Activated T-cell treated with anti-CD3 and anti-CD28 coated beads, Interleukin-2, amount 50 U/mL, for 48 hours (primary cell): ENCODE data around the gene TRMT13.
"Not testable (repeated sequence)": the region's sequence is repeated elsewhere in the genome, so short reads cannot be mapped to it uniquely, and the experiment has no call there.

Experiments
- DNase-seq, 2 experiments: peaks; one replicate each; pipeline ENCODE4 v3.0.0-alpha.2; 2020

TRMT13 gene

GRCh38 chr1:100164216-100164615 is 31.3 kb downstream of the TRMT13 start:
- DNase-seq, result no peak

GRCh38 chr1:100164702-100165101 is 31.7 kb downstream of the TRMT13 start:
- no peak for DNase-seq

- DNase-seq, result no peak
These were observed 35.1 kb downstream of the TRMT13 start for GRCh38 chr1:100168051-100168450.

- DNase-seq, result no peak
These were observed 44.5 kb downstream of the TRMT13 start for GRCh38 chr1:100177295-100178041.

- DNase-seq, result no peak
These were observed 45.1 kb downstream of the TRMT13 start, which contains the start of gene LRRC39 for GRCh38 chr1:100178091-100178490. TSS of gene LRRC39 (minus strand) at chr1:100178256. CDS start at chr1:100168516, 9,740 bp downstream.

- no peak for DNase-seq
These were observed 50.4 kb downstream of the TRMT13 start for GRCh38 chr1:100183370-100183769.

GRCh38 chr1:100184536-100184935 is 51.6 kb downstream of the TRMT13 start:
- no peak for DNase-seq

GRCh38 chr1:100187912-100188311 is 54.9 kb downstream of the TRMT13 start:
- no peak for DNase-seq

GRCh38 chr1:100188617-100189016 is 55.7 kb downstream of the TRMT13 start:
- no peak for DNase-seq

GRCh38 chr1:100198596-100198995 is 65.6 kb downstream of the TRMT13 start:
- DNase-seq, result no peak

- not testable (repeated sequence) for DNase-seq
These were observed 67.1 kb downstream of the TRMT13 start for GRCh38 chr1:100200060-100200459.
